OCI-LY1 (cell line): Measurements from ENCODE around the gene PCDHA2.

Experiments
- CTCF ChIP-seq: fragments of 200-600 bp; sonication (generic), shearing (Covaris generic); IDR thresholded peaks from 2 replicates; pipeline ENCODE4 v1.5.1; 2017; ENCODE audit warnings: mild to moderate bottlenecking, antibody characterized with exemption, low read length, moderate library complexity, mixed read lengths
- EZH2 ChIP-seq: fragments of 200-600 bp; sonication (generic), shearing (Covaris generic); IDR thresholded peaks from 2 replicates; pipeline ENCODE4 v1.8.0; 2017; ENCODE audit warnings: borderline replicate concordance, mixed run types, mild to moderate bottlenecking, antibody characterized with exemption, low read length, moderate library complexity, mixed read lengths

- TF ChIP-seq CTCF (peak; percentile 15; the same call in 1 of the 2 replicates), EZH2 (no peak)
These were observed 6.3 kb downstream of the PCDHA2 start, which contains the start of gene PCDHA3 for GRCh38 chr5:140800816-140801493.
